Measurements from ENCODE around the gene COL24A1. TPM values are rescaled to one million over a fixed set of nuclear protein-coding genes. Genes with fewer than 3 reads are reported as not detected.

Gene COL24A1
- polyA plus RNA-seq (ENCODE audit: insufficient read length), result 3.8 TPM

DNA sequence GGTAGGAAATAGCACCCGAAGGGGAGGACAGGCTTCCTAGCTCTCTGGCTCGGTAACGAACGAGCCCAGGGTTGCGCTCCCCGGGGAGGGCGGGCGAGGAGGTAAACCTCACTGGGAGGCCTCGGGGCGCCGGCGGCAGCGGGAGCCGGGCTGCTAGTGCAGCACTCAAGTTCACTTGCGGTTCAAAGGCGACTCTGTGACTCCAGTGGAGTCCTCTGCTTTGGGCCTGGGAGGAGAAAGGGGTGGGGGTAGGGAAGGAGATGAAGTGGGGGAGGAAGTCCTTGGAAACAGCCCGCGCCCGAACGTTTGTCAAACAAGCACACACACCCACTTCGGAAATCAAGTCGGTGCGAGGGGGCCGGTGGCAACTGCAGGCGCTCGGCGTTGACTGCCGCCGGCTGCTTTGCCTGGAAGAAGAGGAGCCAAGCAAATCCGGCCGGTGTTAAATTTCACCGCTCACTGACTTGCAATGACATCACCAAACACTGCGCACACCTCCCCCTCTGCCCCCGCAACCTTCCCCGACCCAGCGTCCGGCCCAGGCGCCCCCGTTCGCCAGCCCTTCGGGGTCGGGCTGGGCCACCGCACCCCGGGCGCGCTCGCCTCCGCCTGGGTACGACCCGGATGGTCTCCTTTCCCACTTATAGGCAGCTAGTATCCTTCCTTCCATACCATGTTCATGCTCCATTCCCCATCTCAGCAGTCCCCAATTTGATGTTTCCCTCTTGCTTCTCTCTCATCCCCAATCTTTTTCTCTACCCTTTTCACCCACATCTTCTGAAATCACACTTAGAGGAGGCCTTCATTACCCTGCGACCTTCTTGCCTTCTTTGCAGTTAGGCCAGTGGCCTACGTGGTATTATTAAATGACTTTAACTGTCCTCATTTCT lies at the start of gene COL24A1:
TSS of gene COL24A1 (minus strand) at position 207 of the 890 bp plus-strand sequence. CDS start 376 bp downstream, outside the sequence.
- DNase-seq, result peak; percentile 80

DNA sequence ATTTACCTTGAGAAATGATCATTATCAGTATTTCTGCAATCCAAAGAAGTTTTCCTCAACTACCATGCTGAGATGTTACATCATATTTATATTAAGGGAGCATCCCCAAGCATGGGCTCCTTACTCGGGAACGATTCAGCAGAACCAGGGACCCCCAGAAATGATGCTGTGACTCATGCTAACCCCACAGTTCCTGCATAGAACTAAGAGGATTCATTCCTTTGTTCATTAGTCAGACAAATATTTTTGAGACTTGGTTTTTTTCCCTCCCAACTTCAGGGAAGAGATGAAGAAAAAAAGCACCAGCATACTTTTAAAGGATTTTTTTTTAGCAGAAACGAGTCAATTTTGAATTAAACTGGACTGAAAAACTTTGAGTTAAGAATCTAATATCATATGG lies 49.2 kb upstream of the COL24A1 start:
- DNase-seq, result no peak

DNA sequence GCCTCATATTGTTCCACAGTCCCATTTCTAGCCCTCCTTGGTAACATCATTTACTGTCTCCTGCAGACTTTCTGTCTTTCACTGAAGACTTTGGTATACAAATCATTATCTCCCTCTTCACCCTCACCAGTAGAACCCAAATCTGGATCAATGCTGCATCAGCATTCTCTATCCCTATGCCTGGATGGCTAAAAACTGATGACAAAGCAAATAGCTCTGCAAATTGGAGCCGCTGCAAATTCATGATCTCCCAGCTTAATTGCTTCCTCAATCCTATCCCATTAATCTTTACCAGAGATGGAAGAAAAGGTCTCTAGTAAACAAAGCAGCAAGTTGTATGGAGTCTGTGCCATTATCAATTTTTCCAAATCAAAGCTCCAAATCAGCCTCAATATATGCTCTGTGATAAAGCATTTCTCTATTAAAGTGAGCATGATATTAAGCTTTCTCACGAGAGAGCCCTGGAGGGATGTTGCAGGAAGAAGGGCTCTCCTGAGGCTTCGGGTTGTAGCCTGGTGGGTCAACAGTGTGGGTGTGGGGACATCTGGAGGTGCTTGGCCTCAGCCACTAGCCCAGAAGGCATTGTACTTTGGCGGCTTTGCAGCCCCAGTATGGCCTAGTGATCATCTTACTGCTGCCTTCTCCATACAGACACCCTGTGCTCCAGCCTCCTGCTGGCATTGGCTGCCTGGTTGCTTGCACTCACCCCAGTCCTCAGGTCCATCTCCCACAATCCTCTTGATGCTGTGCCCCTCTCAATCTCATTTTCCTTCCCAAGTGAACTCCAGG lies 46.2 kb upstream of the COL24A1 start:
- no peak for DNase-seq

DNA sequence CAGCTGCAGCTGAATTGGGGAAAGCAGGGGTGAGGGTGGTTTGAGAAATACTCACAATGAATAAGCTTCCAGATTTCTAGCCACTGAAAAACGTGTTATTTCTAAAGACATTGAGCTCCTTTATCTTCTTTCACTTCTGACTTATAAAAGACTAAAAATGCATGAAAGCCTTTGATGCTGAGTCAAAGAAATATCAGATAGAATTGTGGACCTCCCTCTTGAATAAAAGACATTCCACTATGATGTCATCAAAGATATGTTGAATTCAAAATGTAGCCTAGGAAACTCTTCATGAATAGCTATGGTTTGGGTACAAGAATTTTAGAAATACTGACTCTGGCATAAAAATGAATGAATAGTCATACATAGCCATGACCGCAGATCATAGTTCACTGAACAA lies 44.7 kb upstream of the COL24A1 start:
- DNase-seq, result no peak

DNA sequence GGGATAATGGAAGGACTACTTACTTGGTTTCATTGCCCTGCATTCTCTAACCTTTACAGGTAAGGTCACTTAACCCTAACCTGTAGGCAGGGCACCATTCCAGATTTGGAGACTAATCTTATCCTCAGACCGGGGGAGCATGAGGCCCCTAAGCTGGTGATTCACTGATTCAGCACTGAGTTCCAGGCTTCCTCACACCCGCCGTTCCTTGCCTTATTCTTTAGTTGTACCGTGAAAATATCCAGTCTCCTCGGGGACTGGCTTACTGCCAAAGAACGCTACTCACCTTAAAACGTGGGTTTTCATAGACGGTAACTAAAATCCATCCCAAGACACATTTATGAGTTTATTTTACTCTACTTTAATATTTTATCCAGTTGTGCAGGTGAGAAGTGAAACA lies 44.3 kb upstream of the COL24A1 start:
- DNase-seq, result no peak

DNA sequence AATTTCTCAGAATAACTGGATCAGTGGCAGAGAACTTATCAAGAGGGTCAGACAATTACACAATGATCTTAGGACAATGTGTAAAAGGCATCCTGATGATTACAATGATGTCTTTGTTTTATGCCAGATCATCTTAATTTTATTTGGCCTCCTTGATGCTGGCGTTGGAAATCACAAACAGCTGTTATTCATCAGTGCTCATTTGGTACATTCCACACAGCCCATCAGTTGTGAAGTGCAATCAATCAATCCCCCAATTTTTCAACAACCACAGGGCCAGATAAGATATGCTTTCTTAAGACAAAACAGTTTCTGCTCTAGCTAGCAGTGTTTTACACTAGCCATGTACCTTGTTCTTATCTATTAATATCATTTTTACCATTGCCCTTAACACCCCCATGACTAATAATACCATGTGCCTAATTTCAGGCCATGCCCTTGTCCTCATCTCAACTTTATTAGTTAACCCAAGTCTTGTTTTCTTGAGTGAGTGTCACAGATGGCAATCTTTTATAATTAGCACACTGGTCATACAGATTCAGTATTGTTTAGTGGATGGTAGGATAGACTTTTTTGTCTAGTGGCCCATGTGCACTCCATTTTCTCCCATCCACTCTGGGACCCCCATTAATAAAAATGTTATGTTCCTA lies 40.8 kb upstream of the COL24A1 start:
- DNase-seq, result no peak

DNA sequence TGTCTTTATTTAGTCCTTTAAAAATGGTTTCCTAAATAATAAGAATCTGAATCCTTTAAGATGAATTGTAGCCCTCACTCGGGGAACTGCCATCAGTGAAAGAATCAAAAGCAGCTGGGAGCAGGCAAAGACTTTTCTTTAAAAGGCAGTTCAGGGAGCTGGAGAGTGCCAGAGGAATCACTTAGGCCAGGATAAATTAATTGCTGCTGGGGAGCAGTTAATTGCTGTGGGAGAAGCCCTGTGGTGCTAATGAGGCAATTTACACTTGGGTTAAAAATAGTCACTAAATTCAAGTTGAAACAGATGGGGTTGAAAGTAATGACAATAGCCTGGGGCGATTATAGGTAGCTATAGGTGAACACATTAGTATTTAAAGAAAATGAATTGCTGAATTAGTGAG lies 38.7 kb upstream of the COL24A1 start:
- no peak for DNase-seq

DNA sequence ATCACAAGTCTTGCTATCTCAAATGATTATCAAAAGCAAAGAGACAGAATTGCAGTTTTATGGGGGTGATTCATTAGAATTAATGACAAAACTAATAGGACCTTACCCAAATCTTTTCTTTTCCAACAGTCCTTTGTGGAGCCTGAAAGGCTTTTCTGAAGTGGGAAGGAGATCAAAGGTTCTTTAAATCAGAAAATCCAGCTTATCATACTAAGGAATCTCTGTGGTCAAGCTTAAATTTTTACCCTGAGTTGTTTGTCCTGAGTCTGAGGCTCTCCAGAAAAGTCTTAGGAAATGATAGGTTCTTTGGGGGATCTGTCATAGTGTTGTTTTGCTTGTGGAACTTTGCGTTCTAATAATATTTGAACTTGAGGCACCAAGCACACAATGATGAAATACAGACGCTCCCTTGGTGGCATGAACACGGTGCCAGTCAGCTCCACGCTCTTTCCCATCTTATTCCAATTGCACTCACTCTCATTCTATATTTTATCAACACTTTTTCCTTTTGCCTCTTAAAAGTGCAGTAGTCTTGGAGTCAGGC lies 38.0 kb upstream of the COL24A1 start:
- DNase-seq, result no peak

DNA sequence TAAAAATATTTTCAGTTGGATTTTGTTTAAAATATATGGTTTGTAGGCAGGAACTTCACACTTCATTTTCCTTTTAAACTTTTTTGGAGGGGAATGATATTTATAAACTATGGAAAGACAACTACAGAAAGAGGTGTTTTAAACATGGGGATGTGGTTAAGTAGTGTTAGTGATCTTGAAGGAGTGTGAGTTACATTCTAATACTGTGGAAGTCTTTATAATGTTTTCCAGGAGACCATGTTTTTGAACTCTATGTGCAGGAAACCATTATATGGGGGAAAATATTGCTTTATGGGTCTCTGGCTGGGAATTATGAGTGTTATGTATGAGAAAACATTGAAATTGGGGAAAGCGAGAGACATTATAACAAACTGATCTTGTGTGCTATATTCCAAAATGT lies 35.8 kb upstream of the COL24A1 start:
- no peak for DNase-seq

DNA sequence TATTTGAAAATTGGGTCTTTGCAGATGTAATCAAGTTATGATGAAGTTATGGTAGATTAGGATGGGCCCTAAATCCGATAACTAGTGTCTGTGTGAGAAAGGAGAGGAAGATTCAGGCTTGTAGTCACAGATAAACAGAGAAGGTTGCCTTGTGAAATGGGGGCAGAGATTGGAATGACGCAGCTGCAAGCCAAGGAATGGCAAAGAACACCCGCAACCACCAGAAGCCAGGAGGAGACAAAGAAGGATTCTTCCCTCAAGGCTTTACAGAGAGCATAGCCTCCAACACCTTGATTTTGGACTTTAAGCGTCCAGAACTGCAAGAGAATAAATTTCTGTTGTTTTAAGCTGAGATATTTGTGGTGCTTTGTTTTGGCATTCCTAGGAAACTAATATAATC lies 35.4 kb upstream of the COL24A1 start:
- no peak for DNase-seq

DNA sequence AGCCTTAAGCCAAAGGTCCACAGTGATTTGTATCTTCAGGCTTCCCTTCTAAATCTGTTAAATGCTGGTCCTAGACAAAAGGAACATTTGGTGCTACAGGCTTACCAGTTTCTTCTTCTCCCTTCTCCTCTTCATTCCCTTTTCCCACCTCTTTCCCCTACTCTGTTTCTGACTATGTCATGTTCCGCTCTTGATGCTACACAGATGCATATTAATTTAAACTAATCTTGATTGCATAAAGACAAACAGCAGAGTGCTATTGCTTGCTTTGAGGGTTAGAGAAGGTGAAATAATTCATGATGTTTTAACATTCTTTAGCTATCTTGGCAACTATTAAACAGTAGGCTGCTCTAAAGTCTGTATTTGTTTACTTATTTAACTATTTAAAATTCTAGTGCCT lies 34.3 kb upstream of the COL24A1 start:
- DNase-seq, result no peak

DNA sequence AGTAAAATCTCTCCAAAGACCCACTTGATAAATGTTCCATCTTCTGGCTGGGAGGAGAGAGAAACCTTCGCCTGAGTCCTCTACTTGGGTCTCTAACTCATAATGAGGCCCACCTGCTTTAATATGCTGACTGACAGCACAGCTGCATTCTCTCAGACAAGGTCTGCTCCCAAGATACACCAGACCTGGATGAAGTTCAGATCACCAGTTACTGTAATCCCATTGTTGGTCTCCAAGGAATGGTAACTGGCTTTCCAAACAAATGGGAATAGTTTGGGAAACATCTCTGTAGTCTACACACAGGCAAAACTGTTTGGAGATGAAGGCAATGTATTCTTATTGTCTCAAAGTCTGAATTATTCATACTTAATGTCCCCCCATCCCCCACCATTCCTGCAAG lies 27.9 kb upstream of the COL24A1 start:
- peak; percentile 36 for DNase-seq

DNA sequence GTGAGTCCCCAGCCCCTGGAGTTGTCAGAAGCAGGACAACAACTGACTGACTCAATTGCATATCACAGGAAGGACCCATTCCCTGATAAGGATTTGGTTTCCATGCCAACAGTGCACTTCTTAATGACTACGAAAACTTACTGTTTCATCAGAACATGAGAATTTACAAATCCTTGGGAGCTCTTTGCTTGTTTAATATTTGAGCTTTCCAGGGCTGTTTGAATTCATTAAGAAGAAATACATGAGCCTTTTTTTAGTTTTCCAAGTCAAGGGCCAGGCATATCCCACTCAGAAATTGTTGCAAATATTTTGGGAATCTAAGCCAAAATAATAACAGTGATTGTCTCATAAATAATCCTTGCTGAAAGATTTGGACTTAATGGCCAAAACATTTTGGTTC lies 27.2 kb upstream of the COL24A1 start:
- DNase-seq, result peak; percentile 26

DNA sequence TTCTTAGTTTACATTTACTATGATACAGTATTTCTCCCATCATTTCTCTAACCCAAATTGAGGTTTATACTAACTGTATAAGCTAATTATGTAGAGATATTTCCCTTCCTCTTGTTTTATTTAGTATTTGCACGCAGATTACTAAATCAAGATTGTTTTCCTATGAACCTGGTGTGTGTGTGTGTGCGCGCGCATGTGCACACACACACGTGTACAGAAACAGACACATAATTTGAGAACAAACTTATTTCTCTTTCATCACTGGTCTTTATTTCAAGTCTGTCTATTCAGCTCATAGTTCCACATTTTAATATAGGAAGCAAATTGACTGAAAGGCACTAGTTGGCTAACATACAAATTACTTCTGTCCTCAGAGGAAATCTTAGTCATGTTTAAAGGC lies 19.7 kb upstream of the COL24A1 start:
- DNase-seq, result no peak

DNA sequence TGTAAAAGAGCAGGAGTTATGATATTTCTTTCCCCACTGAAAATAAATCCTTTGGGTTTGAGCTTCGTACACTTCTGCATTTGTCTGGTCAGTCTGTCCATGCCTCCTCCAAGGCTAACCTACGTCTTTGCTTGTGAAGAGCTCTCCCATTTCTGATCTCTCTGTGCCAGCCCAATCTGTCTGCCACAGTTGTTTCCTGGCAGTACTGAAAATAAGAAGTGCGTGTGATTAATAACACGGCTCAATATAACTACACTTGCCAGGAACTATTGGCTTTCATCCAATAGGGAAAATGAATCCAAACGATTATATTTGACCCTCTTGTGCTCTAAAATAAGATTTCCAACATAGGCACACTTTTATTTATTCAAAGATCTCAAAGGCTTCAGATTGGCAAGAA lies 19.2 kb upstream of the COL24A1 start:
- DNase-seq, result peak; percentile 20

DNA sequence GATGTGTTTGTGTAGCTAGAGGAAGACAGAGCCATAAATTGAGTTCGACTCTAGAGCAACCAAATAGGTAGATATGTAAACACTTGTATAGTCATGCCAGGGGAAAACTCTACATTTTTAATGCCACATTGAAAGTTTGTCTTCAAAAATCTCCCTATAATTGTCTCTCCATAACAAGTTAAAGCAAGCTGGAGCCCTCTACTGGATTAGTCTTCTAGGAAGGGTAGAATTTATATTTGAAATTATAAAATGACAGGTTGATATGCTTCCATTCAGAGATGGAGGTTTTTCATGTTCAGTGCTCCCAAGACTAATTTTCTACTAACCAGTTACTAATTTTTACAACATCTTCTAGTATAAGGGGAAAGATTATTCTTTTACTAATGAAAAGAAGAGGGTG lies 13.1 kb upstream of the COL24A1 start:
- no peak for DNase-seq

DNA sequence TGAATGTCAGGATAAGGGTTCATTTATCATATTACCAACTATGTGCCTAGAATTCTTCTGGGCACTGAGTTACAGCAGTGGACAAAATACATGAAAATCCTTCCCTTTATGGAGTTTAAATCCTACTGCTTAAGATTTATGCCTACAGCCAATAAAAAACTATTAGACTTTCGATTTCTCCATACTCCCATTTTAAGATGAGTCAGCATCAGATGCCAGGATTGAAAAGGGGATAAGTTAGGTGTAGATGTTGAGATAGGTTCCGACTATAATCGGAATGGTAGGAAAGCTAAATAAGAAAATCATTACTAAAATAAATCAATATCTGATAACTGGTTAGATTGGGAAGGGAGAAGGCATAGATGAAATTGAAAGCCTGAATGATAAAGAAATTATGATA lies 3.2 kb upstream of the COL24A1 start:
- no peak for DNase-seq

DNA sequence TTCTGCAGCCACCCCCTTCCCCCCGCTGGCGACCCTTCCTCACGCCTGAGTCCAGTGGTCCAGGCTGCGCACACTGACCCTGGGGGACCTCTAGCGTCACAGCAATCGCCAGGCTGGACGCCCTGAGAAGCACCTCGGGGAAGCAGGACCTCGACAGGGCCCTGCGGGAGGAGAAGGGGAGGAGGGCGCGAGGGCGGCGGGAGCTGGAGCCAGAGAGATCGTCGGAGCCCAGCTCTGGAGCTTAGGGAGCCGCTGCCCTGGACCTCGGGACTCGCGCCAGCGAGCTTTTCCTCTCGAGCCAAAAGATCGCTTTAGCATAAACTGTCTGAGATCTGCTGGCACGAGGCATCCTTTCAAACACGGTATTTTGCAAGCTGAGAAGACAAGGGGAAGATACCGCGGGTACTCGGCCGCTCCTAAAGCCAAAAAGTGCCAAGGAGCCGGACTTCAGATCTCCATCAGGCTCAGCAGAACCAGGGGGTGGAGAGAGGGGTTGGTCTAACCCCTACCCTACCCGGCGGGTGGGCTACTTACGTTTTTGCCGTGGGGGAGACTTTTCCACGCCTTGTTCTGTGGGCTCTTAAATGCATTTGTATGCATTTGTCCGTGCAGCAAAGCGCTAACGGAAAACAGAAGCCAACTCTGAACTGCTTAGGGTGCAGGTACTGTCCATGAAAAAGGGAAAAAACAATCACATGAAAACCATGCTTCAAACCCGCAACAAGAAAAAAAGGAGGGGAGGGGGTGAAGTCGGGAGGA lies 586 bp downstream of the COL24A1 start:
- peak; percentile 54 for DNase-seq

DNA sequence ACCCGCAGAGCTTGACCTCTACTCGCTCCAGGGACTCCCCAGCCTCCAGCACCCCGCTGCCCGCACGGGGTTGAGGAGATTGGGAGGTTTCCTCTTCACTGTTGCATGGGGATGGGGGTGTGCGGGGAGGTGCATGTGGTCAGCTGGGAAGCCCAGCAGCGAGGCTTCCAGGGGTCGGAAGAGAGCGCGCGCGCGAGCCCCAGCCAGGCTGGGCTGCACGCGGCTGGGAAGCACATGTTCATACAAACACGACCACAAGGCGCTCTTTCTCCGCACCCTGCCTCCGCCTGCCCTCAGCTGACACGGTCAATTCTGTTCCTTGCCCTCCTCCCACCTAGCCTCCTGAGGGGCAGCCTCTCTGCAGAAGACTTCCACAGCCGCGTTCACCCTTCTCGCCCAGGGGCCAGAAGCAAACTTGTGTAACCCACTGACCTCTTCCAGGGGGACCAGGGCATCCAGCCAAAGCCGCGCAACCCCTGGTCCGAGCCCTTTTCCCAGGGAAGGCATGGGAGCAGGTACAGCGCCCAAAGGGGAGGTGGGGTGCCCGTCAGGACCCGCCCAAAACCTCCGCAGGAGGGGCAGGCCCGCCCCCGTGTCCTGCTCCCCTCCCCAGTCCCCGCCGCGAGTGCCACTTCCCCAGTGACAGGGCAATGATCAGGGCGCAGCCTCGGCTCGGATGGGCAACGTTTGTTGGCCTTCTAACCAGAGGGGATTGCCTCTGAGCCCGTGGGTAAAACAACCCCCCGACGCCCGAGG lies 1.3 kb downstream of the COL24A1 start:
- DNase-seq, result peak; percentile 78

DNA sequence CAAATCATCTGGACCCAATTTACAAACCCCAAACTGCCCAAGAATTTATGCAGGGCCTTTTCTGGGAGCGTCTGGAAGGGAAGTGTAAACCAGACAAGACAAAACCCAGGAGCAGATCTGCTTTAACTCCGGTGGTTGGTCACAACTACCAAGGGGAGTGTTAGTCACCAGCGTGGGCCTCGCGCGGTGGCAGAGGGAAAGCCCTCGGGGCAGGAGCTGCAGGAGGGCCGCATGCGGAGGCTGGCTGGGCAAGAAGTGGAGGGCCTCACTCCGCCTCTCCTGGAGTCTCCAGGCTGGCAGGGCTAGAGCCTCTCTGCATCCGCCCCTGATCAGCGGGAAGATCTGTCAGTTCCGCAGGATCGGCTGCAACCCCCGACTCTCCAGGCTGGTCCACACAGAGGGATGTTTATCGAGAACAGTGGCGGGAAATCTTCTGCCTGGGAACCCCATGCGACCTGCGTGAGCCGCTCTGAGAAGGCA lies 2.0 kb downstream of the COL24A1 start:
- DNase-seq, result no peak

DNA sequence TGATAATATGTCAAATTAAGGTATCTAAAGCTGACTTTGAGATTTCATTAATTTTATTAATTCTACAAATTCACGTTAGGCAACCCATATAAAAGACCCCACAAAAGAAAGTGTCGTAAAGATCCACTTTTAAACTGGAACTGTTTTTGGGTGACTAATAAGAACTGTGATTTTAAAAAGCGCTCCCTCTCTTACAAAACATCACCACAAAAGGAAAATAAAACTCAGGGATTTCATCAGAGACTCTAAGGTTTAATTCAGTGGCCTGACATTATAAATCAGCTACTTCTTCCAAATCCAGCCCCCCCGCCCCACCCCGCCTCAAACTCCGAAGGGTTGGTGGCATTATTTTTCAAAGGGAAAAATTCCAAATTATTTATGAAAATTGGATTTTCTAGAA lies 2.7 kb downstream of the COL24A1 start:
- DNase-seq, result no peak

All from hindlimb muscle (tissue), 1 donor.